ENCODE results near the gene APOBEC3G.

The APOBEC3G gene

DNA sequence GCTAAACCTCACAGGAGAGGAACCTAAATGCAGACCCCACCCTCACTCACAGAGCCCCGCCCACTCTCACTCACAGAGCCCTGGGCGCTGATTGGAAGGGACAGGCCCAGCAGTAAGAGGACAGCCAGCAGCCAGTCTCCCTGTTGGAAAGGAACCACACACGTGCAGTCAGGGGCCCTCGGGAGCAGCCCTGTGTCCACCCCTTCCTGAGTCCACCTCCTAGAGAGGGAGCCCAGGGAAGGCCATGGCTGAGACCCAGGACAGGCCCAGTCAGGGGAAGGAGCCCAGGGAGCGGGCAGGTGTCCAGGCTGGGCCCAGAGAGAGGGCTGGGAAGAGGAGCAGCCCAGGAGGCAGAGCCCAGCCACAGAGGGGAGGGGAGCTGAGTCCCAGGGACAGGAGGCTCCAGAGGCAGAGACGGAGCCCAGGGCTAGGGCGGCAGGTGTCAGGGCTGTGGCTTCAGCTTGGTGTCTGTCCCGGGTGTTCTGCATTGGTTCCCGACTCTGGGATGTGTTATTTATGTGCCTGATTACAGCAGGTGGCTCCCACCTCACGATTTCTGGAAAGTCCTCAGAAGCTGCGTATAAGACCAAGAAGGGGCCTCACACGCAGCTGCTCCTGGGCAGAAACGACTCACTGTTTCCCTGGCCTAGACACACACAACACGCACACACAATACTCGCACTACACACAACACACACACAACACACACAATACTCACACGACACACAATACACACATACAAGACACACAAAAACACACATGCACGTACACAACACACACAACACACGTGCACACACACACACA, 11.0 kb downstream of the APOBEC3G start:
- no peak for DNase-seq (ENCODE audit: low read depth in 2 of 2)
- H3K4me3 ChIP-seq (replicated peaks in 1 of 2; ENCODE audit: low read depth in 2 of 2, low read length in 2 of 2), result no peak overlapping the region
- TF ChIP-seq, protein P1, sequence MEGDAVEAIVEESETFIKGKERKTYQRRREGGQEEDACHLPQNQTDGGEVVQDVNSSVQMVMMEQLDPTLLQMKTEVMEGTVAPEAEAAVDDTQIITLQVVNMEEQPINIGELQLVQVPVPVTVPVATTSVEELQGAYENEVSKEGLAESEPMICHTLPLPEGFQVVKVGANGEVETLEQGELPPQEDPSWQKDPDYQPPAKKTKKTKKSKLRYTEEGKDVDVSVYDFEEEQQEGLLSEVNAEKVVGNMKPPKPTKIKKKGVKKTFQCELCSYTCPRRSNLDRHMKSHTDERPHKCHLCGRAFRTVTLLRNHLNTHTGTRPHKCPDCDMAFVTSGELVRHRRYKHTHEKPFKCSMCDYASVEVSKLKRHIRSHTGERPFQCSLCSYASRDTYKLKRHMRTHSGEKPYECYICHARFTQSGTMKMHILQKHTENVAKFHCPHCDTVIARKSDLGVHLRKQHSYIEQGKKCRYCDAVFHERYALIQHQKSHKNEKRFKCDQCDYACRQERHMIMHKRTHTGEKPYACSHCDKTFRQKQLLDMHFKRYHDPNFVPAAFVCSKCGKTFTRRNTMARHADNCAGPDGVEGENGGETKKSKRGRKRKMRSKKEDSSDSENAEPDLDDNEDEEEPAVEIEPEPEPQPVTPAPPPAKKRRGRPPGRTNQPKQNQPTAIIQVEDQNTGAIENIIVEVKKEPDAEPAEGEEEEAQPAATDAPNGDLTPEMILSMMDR (IDR thresholded peaks at IDR 0.05; ENCODE audit: low read depth, low read length), result no peak

DNA sequence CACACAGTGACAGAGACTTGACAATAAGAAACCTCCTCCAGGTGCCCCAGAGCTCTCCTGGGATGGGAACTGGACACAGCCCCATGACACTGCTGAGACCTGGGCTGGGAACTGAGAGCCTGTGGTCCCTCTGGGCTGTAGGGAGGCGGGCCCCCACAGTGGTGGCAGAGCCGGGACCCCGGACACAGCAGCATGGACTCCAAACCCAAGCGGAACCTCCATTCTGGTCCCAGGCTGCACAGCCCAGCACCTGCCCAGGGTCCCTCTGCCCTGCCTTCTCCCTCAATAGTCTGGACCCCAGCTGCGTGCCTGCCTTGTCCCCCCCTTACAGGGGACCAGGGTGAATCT, 11.6 kb downstream of the APOBEC3G start:
- H3K4me3 ChIP-seq (replicated peaks in 1 of 2; ENCODE audit: low read depth in 2 of 2, low read length in 2 of 2), result no peak overlapping the region
- TF ChIP-seq, protein P1 (IDR thresholded peaks at IDR 0.05; ENCODE audit: low read depth, low read length), result no peak
- no peak for DNase-seq (ENCODE audit: low read depth in 2 of 2)

DNA sequence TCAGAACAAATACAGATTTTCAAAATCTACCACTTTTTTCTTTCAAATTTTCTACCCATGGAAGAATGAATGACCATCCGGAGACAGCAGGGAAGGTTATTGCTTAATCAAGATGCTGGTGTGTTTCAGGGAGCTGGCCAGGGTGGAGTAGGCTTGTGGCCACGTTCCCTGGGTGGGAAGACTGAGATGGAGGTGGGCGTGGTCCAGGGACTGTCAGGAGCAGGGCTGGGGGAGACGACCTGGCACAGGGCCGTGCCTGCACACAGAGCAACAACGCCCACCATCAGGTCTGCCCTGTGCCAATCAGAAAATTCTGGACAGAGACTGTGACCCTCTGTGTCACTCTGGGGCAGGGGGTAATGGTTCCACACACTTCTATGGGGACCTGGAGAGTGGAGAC, 12.9 kb downstream of the APOBEC3G start:
- H3K4me3 ChIP-seq (replicated peaks in 1 of 2; ENCODE audit: low read depth in 2 of 2, low read length in 2 of 2), result no peak overlapping the region
- DNase-seq (ENCODE audit: low read depth in 2 of 2), result no peak
- TF ChIP-seq, protein P1 (IDR thresholded peaks at IDR 0.05; ENCODE audit: low read depth, low read length), result no peak

DNA sequence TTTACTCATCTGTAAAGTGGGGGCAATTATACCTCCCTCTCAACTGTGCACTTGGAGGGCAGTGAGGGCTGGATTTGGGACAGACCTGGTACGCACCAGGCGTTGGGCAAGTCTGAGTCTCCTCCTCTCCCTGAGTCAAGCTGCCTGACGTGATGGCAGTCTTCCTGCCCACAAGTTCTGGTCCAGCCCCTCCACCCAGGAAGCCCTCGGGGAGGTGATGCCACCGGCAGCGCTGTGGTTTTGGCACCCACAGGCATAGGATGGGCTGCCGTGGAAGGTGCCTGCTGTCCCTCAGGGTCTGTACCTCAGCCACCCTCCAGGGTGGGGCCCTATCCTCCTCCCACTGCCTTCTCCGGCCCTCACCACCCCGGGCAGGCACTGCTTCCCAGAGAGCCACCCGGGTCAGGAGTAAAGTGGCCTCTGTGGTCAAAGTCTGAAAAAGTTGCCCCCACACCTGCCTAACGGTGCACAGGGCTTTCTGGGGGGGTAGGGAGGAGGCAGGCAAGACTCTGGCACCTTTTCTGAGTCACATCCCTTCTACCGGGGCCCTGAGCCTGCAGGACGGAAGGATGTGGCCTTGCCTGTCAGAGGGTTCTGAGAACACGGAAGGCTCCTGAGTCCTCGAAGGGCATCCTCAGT, 13.5 kb downstream of the APOBEC3G start:
- no peak overlapping the region for H3K4me3 ChIP-seq (replicated peaks in 1 of 2; ENCODE audit: low read depth in 2 of 2, low read length in 2 of 2)
- DNase-seq (ENCODE audit: low read depth in 2 of 2), result no peak
- TF ChIP-seq, protein P1 (IDR thresholded peaks at IDR 0.05; ENCODE audit: low read depth, low read length), result no peak

DNA sequence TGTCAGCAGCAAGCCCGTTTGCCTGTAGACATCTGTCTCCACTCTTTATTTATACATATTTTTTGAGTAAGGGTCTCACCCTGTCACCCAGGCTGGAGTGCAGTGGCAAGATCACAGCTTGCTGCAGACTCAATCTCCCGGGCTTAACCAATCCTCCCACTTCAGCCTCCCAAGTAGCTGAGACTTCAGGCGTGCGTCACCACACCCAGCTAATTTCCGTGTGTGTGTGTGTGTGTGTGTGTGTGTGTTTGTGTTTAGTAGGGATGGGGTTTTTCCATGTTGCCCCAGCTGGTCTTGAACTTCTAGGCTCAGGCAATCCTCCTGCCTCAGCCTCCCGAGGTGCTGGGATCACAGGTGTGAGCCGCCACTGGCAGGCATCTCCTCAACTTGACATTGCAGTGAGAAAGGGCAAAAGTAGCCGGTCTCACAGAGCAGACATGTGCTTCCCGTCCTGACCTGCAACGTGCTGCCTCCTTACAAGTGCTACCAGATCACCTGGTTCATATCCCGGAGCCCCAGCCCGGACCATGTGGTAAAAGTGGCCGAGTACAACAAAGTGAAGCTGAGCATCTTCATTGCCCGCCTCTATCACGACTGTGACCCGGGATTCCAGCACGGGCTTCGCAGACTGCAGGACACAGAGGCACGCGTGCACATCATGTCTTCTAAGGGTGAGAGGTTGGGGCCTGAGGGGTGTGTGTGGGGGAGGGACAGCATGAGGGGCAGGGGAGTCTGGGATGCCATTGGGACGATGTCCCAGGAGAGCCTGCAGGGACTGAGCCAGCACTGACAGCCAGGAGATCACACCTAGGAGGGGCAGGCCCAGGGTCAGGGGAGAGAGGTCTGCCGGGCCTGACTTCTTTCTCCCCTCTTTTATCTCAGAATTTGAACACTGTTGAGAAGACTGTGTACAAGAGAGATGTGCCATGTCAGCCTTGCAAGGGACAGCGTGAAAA, 14.3 kb downstream of the APOBEC3G start:
- no peak overlapping the region for H3K4me3 ChIP-seq (replicated peaks in 1 of 2; ENCODE audit: low read depth in 2 of 2, low read length in 2 of 2)
- DNase-seq (ENCODE audit: low read depth in 2 of 2), result no peak
- TF ChIP-seq, protein P1 (IDR thresholded peaks at IDR 0.05; ENCODE audit: low read depth, low read length), result no peak

DNA sequence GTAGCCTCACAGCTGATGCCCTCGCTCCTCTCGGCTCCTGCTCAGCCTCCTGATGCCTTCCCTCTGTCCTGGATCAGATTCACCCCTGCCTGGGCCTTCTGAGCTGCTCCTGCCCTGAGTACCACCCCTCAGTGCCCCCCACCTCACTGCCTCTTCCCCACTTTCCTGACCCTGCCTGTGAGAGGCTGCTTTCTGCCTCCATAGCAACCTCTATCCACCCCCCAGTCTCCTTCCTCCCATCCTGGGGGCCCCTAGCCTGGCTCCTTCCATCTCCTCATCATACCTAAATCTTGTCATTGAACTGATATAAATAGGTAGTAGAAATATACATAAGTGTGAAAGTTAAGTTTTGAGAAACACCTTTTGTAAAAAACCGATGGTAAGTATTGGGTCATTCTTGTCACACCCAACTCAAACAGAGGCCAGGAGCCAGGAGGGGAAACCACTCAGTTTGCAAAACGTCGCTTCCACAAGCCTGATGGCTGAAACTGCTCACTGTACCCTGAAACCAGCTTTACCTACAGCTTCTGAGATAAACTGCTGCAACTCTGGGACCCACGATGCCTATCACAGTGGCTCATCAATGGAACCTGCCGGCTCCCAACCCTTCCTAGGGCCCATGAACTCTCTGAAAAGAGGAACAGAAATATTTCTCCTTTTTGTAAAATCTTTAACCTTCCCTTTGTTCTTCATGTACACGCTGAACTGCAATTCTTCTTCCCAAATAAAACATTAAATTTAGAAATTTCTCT, 15.2 kb downstream of the APOBEC3G start:
- no peak for DNase-seq (ENCODE audit: low read depth in 2 of 2)
- no peak overlapping the region for H3K4me3 ChIP-seq (replicated peaks in 1 of 2; ENCODE audit: low read depth in 2 of 2, low read length in 2 of 2)
- TF ChIP-seq, protein P1 (IDR thresholded peaks at IDR 0.05; ENCODE audit: low read depth, low read length), result no peak
